HG02970 (cell line): ENCODE measurements around the gene TTYH2.

Source experiments
- ATAC-seq: cut with Tn5 transposase; IDR thresholded peaks from one replicate; pipeline ENCODE4 v1.9.1; 2021; ENCODE audit warnings: mild to moderate bottlenecking, moderate library complexity, moderate number of reproducible peaks; ENCODE audit not compliant: unreplicated experiment, low FRiP score

The TTYH2 gene

GRCh38 chr17:74231928-74232907, 18.8 kb downstream of the TTYH2 start:
- no peak for ATAC-seq

DNA sequence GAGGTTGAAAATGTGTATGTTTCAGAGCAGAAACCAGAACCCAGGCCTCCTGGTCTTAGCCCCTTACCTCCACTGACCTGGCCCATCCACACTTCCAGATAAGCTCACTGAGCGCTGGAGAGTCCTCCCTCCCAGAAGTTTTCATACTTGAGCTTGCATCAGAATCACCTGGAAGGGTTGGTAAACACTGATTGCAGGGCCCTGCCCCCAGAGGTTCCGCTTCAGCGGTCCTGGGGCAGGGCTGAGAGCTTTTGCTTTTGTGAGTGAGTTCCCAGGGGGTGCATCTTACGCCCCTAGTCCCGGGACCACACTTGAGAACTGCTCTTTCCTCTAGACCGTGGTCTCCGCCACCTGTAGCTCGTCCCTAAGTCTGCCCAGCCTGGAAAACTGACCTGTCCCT, 20.6 kb downstream of the TTYH2 start:
- no peak for ATAC-seq

- no peak for ATAC-seq
Observed at GRCh38 chr17:74234486-74234885, 21.1 kb downstream of the TTYH2 start.

DNA sequence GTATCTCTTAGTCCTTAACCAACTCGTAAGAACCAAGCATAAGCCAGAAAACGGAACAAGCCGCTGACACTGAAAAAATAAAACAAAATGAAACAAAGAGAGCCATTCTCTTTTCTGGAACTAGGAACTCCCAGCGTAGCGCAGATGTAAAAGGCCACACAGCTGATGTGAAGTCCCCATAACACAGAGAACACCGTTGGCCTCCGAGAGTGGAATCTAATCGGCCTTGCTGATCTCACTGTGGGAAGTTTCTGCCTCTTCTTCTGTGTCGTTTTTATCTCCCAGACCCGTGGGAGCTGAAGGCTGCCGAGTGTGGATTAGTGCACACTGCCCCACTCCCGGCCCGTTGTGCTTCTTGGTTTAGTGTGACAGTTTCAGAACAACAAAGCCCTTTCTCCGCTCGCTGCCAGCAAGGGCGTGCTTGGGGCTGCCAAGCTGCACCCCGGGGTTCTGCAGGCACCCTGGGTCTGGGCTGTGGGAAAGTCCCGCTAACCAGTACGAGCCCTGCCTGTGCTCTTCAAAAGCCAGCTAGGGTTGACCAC, 21.7 kb downstream of the TTYH2 start:
- no peak for ATAC-seq

- ATAC-seq = no peak
Observed at GRCh38 chr17:74235911-74236371, 22.6 kb downstream of the TTYH2 start.

DNA sequence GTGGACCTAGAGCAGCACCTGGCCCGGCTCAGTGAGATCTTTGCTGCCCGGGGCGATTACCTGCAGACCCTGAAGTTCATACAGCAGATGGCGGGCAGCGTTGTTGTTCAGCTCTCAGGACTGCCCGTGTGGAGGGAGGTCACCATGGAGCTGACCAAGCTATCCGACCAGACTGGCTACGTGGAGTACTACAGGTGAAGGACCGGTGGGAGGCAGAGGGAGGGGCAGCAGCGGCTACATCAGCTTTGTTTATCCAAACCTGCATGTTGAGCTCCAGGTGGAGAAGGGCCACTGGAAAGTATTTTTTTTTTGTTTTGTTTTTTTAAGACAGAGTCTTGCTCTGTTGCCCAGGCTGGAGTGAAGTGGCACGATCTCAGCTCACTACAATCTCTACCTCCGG, 23.9 kb downstream of the TTYH2 start:
- no peak for ATAC-seq

GRCh38 chr17:74239172-74239571, 25.8 kb downstream of the TTYH2 start:
- ATAC-seq = no peak

GRCh38 chr17:74240618-74241205, 27.3 kb downstream of the TTYH2 start:
- no peak for ATAC-seq

DNA sequence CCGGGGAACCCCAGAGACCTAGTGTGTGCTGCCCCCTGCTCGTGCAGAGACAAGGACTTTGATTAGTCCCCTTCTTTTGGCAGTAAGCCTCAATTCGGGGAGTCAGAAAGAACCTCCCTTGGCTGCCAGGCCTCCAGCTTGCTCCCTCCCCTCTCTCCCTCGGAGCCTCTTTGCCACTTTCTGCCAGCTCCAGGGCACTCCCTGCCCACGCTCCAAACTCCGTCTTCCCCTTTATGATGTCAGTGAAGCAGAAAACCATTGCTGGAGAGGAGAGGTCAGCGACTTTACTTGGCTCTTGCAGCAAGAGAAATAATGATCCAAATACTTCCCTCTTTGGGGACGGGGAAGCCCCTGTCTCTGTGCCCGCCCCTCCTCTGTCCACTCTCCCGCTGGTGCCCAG, 28.1 kb downstream of the TTYH2 start:
- no peak for ATAC-seq

- ATAC-seq = no peak
Observed at GRCh38 chr17:74241847-74242246, 28.5 kb downstream of the TTYH2 start.

DNA sequence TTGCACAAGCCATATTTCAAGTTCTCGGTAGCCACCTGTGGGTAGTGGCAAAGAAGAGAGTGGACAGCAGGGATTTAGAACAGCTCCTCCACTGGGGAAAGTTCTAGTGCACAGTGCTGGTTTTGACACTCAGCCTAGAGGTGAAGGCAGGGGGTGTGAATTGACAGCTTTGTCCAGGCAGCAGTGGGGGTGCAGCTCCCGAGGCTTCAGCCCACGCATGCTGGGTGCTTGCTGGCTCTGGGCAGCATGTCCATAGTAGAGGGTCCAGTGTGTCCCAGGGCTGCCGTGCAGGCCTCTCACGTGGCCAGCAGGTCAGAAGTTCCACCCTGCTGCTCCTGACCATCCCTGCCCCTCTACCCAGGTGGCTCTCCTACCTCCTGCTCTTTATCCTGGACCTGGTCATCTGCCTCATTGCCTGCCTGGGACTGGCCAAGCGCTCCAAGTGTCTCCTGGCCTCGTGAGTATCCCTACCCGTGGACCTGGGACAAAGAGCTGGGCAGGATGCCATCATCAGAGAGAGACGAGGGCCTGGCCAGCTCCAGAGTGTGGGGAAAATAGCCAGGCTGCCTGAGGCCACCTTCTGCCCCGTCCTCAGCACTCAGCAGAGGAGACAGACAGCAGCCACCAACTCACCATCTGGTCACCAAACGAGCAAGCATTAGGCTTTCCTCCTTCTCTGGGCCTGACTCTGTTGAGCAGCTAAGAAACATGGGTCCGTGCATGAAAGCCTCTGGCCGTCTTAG, 29.8 kb downstream of the TTYH2 start:
- ATAC-seq = no peak

- ATAC-seq = no peak
Observed at GRCh38 chr17:74244128-74244527, 30.8 kb downstream of the TTYH2 start.

DNA sequence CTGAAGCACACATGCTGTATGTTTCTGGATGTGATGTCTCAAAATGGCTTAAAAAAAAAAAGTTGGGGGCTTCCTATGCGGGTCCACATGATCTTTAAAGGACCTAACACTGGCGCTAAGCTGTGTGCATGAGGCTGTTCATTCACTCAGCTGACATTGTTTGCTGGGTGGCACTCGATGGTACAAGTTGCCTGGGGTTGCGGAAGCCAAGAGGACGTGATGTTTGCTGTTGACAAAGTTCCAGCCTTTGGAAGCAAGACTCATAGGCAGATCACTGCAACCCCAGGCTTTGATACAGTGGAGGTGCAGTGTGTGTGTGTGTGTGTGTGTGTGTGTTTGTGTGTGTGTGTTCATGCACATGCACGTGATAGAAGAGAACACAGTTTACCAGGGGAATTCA, 31.2 kb downstream of the TTYH2 start:
- ATAC-seq = no peak

GRCh38 chr17:74245145-74245831, 31.9 kb downstream of the TTYH2 start:
- ATAC-seq = no peak

GRCh38 chr17:74245871-74246270, 32.5 kb downstream of the TTYH2 start:
- ATAC-seq = no peak

GRCh38 chr17:74249590-74250270, 36.4 kb downstream of the TTYH2 start:
- no peak for ATAC-seq

GRCh38 chr17:74250324-74250995, 37.1 kb downstream of the TTYH2 start:
- ATAC-seq = no peak

DNA sequence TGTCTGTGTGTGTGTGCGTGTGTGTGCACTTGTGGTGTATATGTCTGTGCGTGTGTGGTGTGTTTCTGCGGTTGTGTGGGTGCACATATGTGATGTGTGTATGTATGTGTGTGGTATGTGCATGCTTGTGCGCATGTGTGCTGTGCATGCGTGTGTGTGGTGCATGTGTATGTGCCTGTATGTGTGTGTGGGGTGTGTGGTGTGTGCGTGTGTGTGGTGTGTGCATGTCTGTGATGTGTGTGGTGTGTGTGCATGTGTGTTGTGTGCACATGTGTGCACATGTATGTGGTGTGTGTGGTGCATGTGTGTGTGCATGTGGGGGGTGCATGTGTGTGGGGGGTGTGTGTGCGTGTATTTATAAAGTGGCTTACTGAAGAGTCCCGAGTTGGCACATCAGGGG, 37.7 kb downstream of the TTYH2 start:
- no peak for ATAC-seq

GRCh38 chr17:74251569-74251968, 38.2 kb downstream of the TTYH2 start:
- no peak for ATAC-seq
